Measurements from ENCODE around the gene RCOR1. TPM values are rescaled to one million over a fixed set of nuclear protein-coding genes. Genes with fewer than 3 reads are reported as not detected.

Gene RCOR1
- total RNA-seq, 2 experiments from 2014 or later: 22.4 to 24.7 TPM

DNA sequence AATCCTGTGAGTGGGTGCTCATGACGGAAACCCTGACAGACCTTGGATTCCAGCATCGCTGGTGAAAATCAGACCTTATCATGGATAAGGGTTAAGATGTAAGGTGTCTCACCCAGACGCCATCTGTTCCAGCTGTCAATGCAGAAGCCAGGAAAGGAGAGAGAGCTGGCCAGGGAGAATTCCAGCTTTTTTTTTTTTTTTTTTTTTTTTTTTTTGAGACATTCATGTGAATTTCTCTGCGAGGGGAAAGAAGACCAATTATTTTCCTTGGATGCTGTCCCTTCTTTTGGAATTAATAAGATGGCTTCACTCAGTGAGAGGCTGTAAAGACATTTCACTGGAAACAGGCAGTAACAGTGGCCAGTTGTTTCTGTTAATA is 186.6 kb downstream of the RCOR1 start:
- ChIA-PET CTCF (no interaction called here), POLR2A (no interaction called here)
- no peaks in the 10 kb centered on the region for H3K9me3 Mint-ChIP-seq (ENCODE audit: insufficient read depth)

DNA sequence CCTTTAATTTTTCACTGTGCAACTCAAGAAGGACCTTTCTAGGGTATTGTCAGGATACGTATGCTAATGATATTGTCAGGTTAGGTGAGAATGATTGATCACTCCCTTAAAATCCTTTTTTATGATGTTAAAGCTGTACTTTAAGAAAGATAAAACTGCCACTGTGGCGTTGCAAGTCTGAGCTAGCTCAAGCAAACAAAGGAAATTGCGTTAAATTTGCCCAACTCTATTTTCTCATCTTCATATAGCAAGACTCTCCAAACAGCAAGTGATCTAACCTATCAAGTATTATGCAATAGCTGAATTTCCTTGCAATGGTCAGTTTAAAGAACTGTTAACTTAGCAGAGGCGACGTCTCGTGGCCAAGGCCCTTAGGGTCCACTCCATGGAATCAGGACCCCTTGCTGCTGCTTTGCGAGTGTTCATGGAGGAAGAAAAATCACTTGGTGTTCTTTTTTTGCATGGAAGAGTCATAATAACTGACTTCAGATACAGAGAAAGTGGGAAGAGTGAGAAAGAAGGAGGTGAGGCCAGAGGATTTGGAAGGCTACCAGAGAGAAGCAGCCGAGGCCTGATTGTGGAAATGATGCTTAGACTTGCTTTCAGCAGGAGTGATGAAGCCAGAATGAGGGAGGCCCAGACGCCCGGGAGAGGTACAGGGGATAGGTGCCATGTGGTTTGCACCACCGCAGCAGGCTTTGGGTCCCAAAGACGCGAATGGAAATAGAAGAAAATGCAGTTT is 187.3 kb downstream of the RCOR1 start:
- no peaks in the 10 kb centered on the region for H3K27me3 Mint-ChIP-seq (ENCODE audit: low read depth)
- ATAC-seq (no peak), DNase-seq (no peak)
- H3K4me3 Mint-ChIP-seq: peak overlapping the region; percentile 82
- H3K36me3 Mint-ChIP-seq (ENCODE audit: low read depth): peaks cover 21% of the 10 kb centered on the region
- ChIA-PET POLR2A (interaction anchor here (0.7 kb wide), 1 partner anchor 257 kb away, joined by 3 read pairs; no protein-coding TSS in a partner anchor), CTCF (no interaction called here)
- H3K4me1 Mint-ChIP-seq (ENCODE audit: low read depth): peaks cover 45% of the 10 kb centered on the region
- H3K9me3 Mint-ChIP-seq (ENCODE audit: insufficient read depth): no peaks in the 10 kb centered on the region
- no peak overlapping the region for H3K27ac Mint-ChIP-seq

More for the DNA sequence above, 186.6 kb downstream of the RCOR1 start:
- H3K27me3 Mint-ChIP-seq (ENCODE audit: low read depth): no peaks in the 10 kb centered on the region
- DNase-seq (no peak), ATAC-seq (no peak)
- peak overlapping the region; percentile 84 for H3K27ac Mint-ChIP-seq
- peaks cover 47% of the 10 kb centered on the region for H3K4me1 Mint-ChIP-seq (ENCODE audit: low read depth)
- peaks cover 21% of the 10 kb centered on the region for H3K36me3 Mint-ChIP-seq (ENCODE audit: low read depth)
- H3K4me3 Mint-ChIP-seq: peak overlapping the region; percentile 82

Other genes starting within 250 kb of the RCOR1 start
- gene CINP, start 229.8 kb upstream of the RCOR1 start, total RNA-seq: 10 to 100 TPM; 31.1 to 33.4 TPM
- 1 to 10 TPM; 8.0 to 9.4 TPM for gene TECPR2, start 229.7 kb upstream of the RCOR1 start, total RNA-seq
- 1 to 10 TPM; 9.7 to 10.0 TPM for gene ANKRD9, start 82.9 kb upstream of the RCOR1 start, total RNA-seq
- 10 to 100 TPM; 28.9 to 31.0 TPM for gene TRAF3, start 184.8 kb downstream of the RCOR1 start, total RNA-seq